ENCODE data around the gene CDT1. TPM values are rescaled to one million over a fixed set of nuclear protein-coding genes. Genes with fewer than 3 reads are reported as not detected.
A peak's percentile ranks its signal among the peaks of the same experiment; 100 is the strongest.

CDT1 gene
- total and polyA plus RNA-seq, 4 donors = 3.6 to 13.9 (median 7.8) TPM

DNA sequence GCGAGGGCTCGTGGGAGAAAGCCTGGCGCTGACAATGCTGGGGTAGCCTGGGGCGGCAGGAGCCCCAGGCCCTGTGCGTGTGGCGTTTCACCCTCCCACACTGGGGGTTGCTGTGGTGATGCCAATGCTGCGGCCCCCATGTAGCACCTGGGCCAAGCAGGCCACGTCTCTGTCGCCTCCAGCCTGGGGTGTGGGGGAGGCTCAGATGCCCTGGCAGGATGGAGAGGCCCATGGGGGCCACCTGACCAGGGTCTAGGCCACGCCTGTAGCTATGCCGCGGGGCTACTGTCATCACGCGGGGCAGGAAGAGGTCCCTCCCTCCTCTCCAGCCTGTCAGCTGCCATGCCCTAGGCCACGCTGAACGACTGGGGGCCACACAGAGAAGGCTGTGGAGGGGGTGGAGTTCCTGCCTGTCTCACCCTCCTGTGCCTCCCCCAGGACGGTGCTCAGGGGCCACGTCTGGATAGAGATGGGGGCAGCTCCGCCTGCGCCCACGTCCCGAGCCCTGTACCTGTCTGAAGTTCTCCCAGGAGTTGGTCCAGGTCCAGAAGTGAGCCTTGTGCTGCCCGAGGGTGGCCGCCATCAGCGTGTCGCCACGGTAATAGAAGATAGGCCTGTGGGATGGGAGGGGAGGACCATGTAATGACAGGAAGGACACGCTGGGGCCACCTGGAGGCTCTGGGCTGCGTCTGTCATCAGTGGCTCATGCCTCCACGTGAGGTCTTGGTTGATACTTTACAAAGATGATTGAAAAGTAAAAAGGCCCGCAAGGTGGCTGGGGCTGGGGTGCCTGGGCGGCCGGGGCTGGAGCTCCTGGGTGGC is 20.9 kb downstream of the CDT1 start:
- H3K9me3 ChIP-seq (ENCODE audit: control insufficient read depth, insufficient read depth, low read length) = no peaks in the 10 kb centered on the region
- peaks cover 10% of the 10 kb centered on the region for H3K4me1 ChIP-seq (ENCODE audit: control insufficient read depth, insufficient read depth, low read length)
- WGBS (ENCODE audit: insufficient coverage) = 85% methylated on average over 31 of the region's 33 CpGs
- no peak overlapping the region for H3K27ac ChIP-seq (ENCODE audit: low read depth, low read length)
- no peak for DNase-seq (ENCODE audit: low read depth in 4 of 6, low spot score in 6 of 6)
- peaks cover 90% of the 10 kb centered on the region for H3K36me3 ChIP-seq (ENCODE audit: control insufficient read depth, insufficient read depth, low read length)
- H3K27me3 ChIP-seq (ENCODE audit: control insufficient read depth, insufficient read depth, low read length) = no peaks in the 10 kb centered on the region
- H3K4me3 ChIP-seq (ENCODE audit: low read depth, low read length) = no peak overlapping the region

DNA sequence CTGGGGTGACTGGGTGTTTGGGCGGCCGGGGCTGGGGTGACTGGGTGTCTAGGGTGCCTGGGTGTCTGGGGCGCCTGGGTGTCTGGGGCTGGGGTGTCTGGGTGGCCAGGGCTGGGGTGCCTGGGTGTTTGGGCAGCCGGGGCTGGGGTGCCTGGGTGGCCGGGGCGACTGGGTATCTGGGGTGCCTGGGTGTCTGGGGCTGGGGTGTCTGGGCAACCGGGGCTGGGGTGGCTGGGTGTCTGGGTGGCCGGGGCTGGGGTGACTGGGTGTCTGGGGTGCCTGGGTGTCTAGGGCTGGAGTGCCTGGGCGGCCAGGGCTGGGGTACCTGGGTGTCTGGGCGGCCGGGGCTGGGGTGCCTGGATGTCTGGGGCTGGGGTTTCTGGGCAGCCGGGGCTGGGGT is 21.6 kb downstream of the CDT1 start:
- Histone ChIP-seq H3K27ac (ENCODE audit: low read depth, low read length) (no peak overlapping the region), H3K36me3 (ENCODE audit: control insufficient read depth, insufficient read depth, low read length) (peaks cover 95% of the 10 kb centered on the region), H3K27me3 (ENCODE audit: control insufficient read depth, insufficient read depth, low read length) (no peaks in the 10 kb centered on the region), H3K9me3 (ENCODE audit: control insufficient read depth, insufficient read depth, low read length) (no peaks in the 10 kb centered on the region), H3K4me3 (ENCODE audit: low read depth, low read length) (no peak overlapping the region), H3K4me1 (ENCODE audit: control insufficient read depth, insufficient read depth, low read length) (peaks cover 14% of the 10 kb centered on the region)
- WGBS (ENCODE audit: insufficient coverage) = 89% methylated on average over 11 of the region's 12 CpGs
- DNase-seq (ENCODE audit: low read depth in 4 of 6, low spot score in 6 of 6) = no peak

DNA sequence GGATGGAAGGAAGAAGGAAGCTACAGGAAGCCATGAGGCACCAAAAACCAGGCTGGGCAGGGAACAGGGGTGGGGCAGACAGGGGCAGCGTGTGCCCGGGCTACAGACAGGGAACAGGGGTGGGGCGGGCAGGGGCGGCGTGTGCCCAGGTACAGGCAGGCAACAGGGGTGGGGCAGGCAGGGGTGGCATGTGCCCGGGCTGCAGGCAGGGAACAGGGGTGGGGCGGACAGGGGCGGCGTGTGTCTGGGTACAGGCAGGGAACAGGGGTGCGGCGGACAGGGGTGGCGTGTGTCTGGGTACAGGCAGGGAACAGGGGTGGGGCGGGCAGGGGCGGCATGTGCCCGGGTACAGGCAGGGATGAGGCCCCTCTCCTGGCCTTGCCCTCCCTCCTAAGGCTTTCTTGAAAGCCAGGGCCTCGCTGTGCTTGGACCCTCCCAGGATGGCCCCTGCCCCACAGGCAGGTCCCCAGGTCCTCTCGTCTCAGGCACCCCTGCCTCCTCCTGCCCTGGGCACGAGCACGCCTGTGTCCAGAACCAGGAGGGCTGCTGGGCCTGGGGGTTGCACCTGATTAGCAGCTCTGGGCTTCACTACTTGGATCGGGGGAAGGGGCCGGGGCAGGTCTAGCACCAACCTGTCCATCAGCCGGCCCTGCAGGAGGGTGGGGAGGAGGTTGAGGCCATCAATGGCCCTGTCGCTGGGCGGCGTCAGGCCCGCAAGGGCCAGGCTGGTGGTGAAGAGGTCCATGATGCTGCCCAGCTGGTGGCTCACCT is 22.7 kb downstream of the CDT1 start:
- Histone ChIP-seq H3K4me3 (ENCODE audit: low read depth, low read length) (no peak overlapping the region), H3K9me3 (ENCODE audit: control insufficient read depth, insufficient read depth, low read length) (no peaks in the 10 kb centered on the region), H3K36me3 (ENCODE audit: control insufficient read depth, insufficient read depth, low read length) (peaks cover 94% of the 10 kb centered on the region), H3K4me1 (ENCODE audit: control insufficient read depth, insufficient read depth, low read length) (peaks cover 14% of the 10 kb centered on the region), H3K27ac (ENCODE audit: low read depth, low read length) (no peak overlapping the region), H3K27me3 (ENCODE audit: control insufficient read depth, insufficient read depth, low read length) (no peaks in the 10 kb centered on the region)
- DNase-seq (ENCODE audit: low read depth in 4 of 6, low spot score in 6 of 6) = no peak
- WGBS (ENCODE audit: insufficient coverage) = 89% methylated on average over 25 of the region's 26 CpGs

DNA sequence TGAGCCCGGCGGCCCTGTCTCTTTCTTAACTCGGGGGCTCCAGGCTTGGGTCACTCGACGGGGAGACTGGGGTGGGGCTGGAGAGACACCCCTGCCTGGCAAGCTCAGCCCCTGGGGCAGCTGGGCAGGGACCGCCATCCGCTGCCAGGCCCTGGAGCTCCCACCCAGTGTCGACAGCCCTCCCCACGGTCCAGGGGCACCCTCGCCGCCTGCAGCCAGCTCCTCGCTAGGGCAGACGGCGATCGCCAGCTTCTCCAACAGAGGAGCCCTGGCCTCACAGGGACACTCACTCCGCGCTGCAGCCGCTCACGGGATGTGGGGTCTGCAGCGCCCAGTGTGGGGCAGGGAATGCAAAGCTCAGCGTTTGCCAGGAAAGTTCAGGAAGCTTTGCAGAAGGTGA is 24.1 kb downstream of the CDT1 start:
- H3K4me3 ChIP-seq (ENCODE audit: low read depth, low read length) = no peak overlapping the region
- H3K9me3 ChIP-seq (ENCODE audit: control insufficient read depth, insufficient read depth, low read length) = no peaks in the 10 kb centered on the region
- H3K27ac ChIP-seq (ENCODE audit: low read depth, low read length) = no peak overlapping the region
- H3K4me1 ChIP-seq (ENCODE audit: control insufficient read depth, insufficient read depth, low read length) = peaks cover 14% of the 10 kb centered on the region
- WGBS (ENCODE audit: insufficient coverage) = 80% methylated on average over 21 of the region's 21 CpGs
- H3K27me3 ChIP-seq (ENCODE audit: control insufficient read depth, insufficient read depth, low read length) = no peaks in the 10 kb centered on the region
- H3K36me3 ChIP-seq (ENCODE audit: control insufficient read depth, insufficient read depth, low read length) = peaks cover 88% of the 10 kb centered on the region
- no peak for DNase-seq (ENCODE audit: low read depth in 4 of 6, low spot score in 6 of 6)

GRCh38 chr16:88828711-88829110 is 25.1 kb downstream of the CDT1 start:
- no peak overlapping the region for H3K4me3 ChIP-seq (ENCODE audit: low read depth, low read length)
- 70% methylated on average over 24 of the region's 24 CpGs for WGBS (ENCODE audit: insufficient coverage)

GRCh38 chr16:88830258-88830657 is 26.7 kb downstream of the CDT1 start:
- WGBS (ENCODE audit: insufficient coverage) = 73% methylated on average over 11 of the region's 11 CpGs
- no peak overlapping the region for H3K27ac ChIP-seq (ENCODE audit: low read depth, low read length)
- H3K36me3 ChIP-seq (ENCODE audit: control insufficient read depth, insufficient read depth, low read length) = peaks cover 88% of the 10 kb centered on the region

More at GRCh38 chr16:88828711-88829110, 25.1 kb downstream of the CDT1 start:
- DNase-seq (ENCODE audit: low read depth in 4 of 6, low spot score in 6 of 6) = no peak
- Histone ChIP-seq H3K27ac (ENCODE audit: low read depth, low read length) (no peak overlapping the region), H3K36me3 (ENCODE audit: control insufficient read depth, insufficient read depth, low read length) (peaks cover 88% of the 10 kb centered on the region), H3K27me3 (ENCODE audit: control insufficient read depth, insufficient read depth, low read length) (no peaks in the 10 kb centered on the region), H3K9me3 (ENCODE audit: control insufficient read depth, insufficient read depth, low read length) (no peaks in the 10 kb centered on the region), H3K4me1 (ENCODE audit: control insufficient read depth, insufficient read depth, low read length) (peaks cover 14% of the 10 kb centered on the region)

DNA sequence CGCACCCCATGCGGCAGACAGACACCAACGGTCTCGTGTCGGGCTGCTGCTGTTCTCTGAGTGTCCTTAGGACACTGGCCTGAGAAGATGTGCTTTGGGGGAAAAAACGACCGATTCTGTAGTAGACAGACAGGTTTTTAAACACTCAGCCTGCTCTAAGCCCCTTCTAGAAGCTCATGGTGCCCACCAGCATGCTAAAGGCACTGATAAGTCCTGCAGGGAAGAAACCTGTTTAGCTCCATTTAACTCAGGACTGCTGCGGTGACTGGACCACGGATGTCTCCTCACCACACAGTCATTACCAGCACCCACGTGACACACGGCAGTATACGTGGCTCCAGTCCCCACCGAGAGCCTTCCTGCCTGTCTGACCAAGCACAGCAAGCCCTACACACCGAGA is 27.2 kb downstream of the CDT1 start:
- no peaks in the 10 kb centered on the region for H3K27me3 ChIP-seq (ENCODE audit: control insufficient read depth, insufficient read depth, low read length)
- no peaks in the 10 kb centered on the region for H3K9me3 ChIP-seq (ENCODE audit: control insufficient read depth, insufficient read depth, low read length)
- WGBS (ENCODE audit: insufficient coverage) = 93% methylated on average over 14 of the region's 14 CpGs
- no peak overlapping the region for H3K4me3 ChIP-seq (ENCODE audit: low read depth, low read length)
- H3K4me1 ChIP-seq (ENCODE audit: control insufficient read depth, insufficient read depth, low read length) = peaks cover 14% of the 10 kb centered on the region
- H3K27ac ChIP-seq (ENCODE audit: low read depth, low read length) = no peak overlapping the region
- H3K36me3 ChIP-seq (ENCODE audit: control insufficient read depth, insufficient read depth, low read length) = peaks cover 88% of the 10 kb centered on the region
- no peak for DNase-seq (ENCODE audit: low read depth in 4 of 6, low spot score in 6 of 6)

More at GRCh38 chr16:88830258-88830657, 26.7 kb downstream of the CDT1 start:
- H3K27me3 ChIP-seq (ENCODE audit: control insufficient read depth, insufficient read depth, low read length) = no peaks in the 10 kb centered on the region
- H3K4me3 ChIP-seq (ENCODE audit: low read depth, low read length) = no peak overlapping the region
- peak in 1 of 6 donors; percentile 25 for DNase-seq (ENCODE audit: low read depth in 4 of 6, low spot score in 6 of 6)
- H3K4me1 ChIP-seq (ENCODE audit: control insufficient read depth, insufficient read depth, low read length) = peaks cover 14% of the 10 kb centered on the region
- no peaks in the 10 kb centered on the region for H3K9me3 ChIP-seq (ENCODE audit: control insufficient read depth, insufficient read depth, low read length)

GRCh38 chr16:88831838-88832237 is 28.2 kb downstream of the CDT1 start:
- Histone ChIP-seq H3K9me3 (ENCODE audit: control insufficient read depth, insufficient read depth, low read length) (no peaks in the 10 kb centered on the region), H3K4me3 (ENCODE audit: low read depth, low read length) (no peak overlapping the region), H3K27me3 (ENCODE audit: control insufficient read depth, insufficient read depth, low read length) (no peaks in the 10 kb centered on the region), H3K4me1 (ENCODE audit: control insufficient read depth, insufficient read depth, low read length) (peaks cover 14% of the 10 kb centered on the region), H3K27ac (ENCODE audit: low read depth, low read length) (no peak overlapping the region), H3K36me3 (ENCODE audit: control insufficient read depth, insufficient read depth, low read length) (peaks cover 85% of the 10 kb centered on the region)
- 76% methylated on average over 12 of the region's 13 CpGs for WGBS (ENCODE audit: insufficient coverage)
- no peak for DNase-seq (ENCODE audit: low read depth in 4 of 6, low spot score in 6 of 6)

DNA sequence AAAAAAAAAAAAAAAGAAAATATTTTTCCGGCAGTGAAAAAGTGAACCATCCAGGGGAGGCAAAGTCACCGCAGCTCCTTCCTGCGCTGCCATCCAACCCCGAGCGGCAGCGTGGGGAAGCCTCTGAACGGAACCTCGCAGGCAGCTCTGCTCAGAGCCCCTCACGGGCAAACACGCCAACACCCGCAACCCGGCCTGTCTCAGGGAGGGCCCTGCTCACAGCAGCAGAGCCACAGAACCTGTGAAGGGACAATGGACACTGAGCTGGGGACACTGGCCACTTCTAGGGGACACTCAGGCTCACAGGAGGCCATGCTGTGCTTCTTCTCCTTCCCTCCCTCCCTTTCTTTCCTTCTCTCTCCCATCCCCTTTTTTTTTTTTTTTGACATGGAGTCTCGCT is 29.5 kb downstream of the CDT1 start:
- no peak overlapping the region for H3K4me3 ChIP-seq (ENCODE audit: low read depth, low read length)
- no peaks in the 10 kb centered on the region for H3K27me3 ChIP-seq (ENCODE audit: control insufficient read depth, insufficient read depth, low read length)
- peaks cover 86% of the 10 kb centered on the region for H3K36me3 ChIP-seq (ENCODE audit: control insufficient read depth, insufficient read depth, low read length)
- H3K9me3 ChIP-seq (ENCODE audit: control insufficient read depth, insufficient read depth, low read length) = no peaks in the 10 kb centered on the region
- H3K27ac ChIP-seq (ENCODE audit: low read depth, low read length) = no peak overlapping the region
- DNase-seq (ENCODE audit: low read depth in 4 of 6, low spot score in 6 of 6) = no peak
- WGBS (ENCODE audit: insufficient coverage) = 91% methylated on average over 12 of the region's 13 CpGs
- peaks cover 14% of the 10 kb centered on the region for H3K4me1 ChIP-seq (ENCODE audit: control insufficient read depth, insufficient read depth, low read length)

All from spinal cord (tissue), 10 donors.